Heart left ventricle (tissue), 13 donors: ENCODE results near the gene SMC1B.

ENCODE experiments used
- CTCF ChIP-seq, 12 donors: fragments of 200-600 bp; sonication (generic) in 4 of 12; IDR thresholded peaks; one replicate each; pipeline versions ENCODE4 v1.5.0 to v1.8.0; 2018 to 2022; ENCODE audit warnings: antibody characterized with exemption in 12 of 12, mild to moderate bottlenecking in 5 of 12
- POLR2A ChIP-seq, 2 donors: fragments of 450-650 bp; IDR thresholded peaks; one replicate each; pipeline ENCODE4 v1.6.1; 2017; ENCODE audit warnings: antibody characterized with exemption in 2 of 2, mild to moderate bottlenecking in 2 of 2, moderate library complexity in 2 of 2
- donor health status: ischemic (EF 13 %, LVEDD 7.1; RV severe dilation, severe dysfunction).
- donor health status: DM: no; HTN: yes; CAD: no.
- donor health status: DM: no; HTN: no; CAD: no.
- donor health status: ischemic (EF 25% LVEDD 6.9; RV normal size, moderate dysfunction).
- donor health status: ischemic (EF 25% LVEDD 5.7; RV mildly dilated, moderate dysfunction).
- donor health status: ischemic (EF 35%, LVEDD 5.7; RV mildly dilated, moderate dysfunction).
- donor health status: nonischemic (EF 11% LVEDD 7.7; RV severe dilation, severe dysfunction).
- donor health status: DM: yes; HTN: yes; CAD: no.
- donor health status: PGD.
- donor health status: ischemic (EF 29% LVEDD 5.4; RV normal size, mild dysfunction).
- donor health status: nonischemic (EF 23%, LVEDD 6.1; RV moderate dilation, normal function).

DNA sequence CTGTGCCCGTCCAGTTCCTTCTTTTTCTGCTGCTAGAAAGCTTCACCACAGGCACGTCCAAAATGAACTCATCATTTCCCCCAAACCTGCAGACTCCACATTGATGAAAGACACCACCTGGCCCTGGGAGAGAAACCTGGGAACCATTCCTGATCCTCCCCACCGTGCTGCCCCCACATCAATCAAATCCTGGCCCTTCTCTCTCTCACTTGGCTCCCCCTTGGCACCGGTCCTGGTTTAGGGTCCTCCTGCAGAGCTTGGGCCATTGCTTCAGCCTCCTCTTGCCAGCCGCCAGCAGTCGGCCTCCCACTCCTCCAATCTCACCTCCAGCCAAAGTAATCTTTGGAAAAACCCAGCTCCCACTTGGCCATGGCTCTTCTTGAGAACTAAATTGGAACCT lies 38.6 kb upstream of the SMC1B start:
- TF ChIP-seq CTCF (IDR thresholded peaks at IDR 0.05) (no peak), POLR2A (IDR thresholded peaks at IDR 0.05) (no peak)
